ENCODE data around the gene VAT1L. TPM values are rescaled to one million over a fixed set of nuclear protein-coding genes. Genes with fewer than 3 reads are reported as not detected.

VAT1L gene
- total and polyA plus RNA-seq, 2 experiments from 2014 or later, result 3.1 to 5.9 TPM

- Histone ChIP-seq H3K4me2 (no peak overlapping the region), H3K9me2 (replicated peaks; ENCODE audit: insufficient read depth) (no peaks in the 10 kb centered on the region), H3K4me3 (no peak overlapping the region), H3K9me3 (ENCODE audit: low read depth) (no peaks in the 10 kb centered on the region), H2AFZ (no peak overlapping the region), H3K36me3 (replicated peaks; ENCODE audit: insufficient read depth, low read depth) (no peaks in the 10 kb centered on the region), H4K20me1 (ENCODE audit: insufficient read depth, poor library complexity, severe bottlenecking) (no peaks in the 10 kb centered on the region), H3K79me2 (no peaks in the 10 kb centered on the region), H3K4me1 (ENCODE audit: insufficient read depth) (peaks cover 10% of the 10 kb centered on the region), H3K27ac (no peak overlapping the region), H3K27me3 (no peaks in the 10 kb centered on the region)
- TF ChIP-seq EZH2 (IDR thresholded peaks at IDR 0.05; ENCODE audit: borderline replicate concordance), result no peak
- DNase-seq (ENCODE audit: low spot score), result no peak
- 72% methylated on average over 3 of the region's 3 CpGs for WGBS (ENCODE audit: low lambda C conversion rate, missing lambda C conversion rate)
Measured at GRCh38 chr16:77873066-77873465, 84.7 kb downstream of the VAT1L start.

- H3K79me2 ChIP-seq, result no peaks in the 10 kb centered on the region
- H3K4me3 ChIP-seq, result no peak overlapping the region
- WGBS (ENCODE audit: low lambda C conversion rate, missing lambda C conversion rate), result 96% methylated on average over 1 of the region's 1 CpG
- no peak overlapping the region for H3K27ac ChIP-seq
- no peak overlapping the region for H2AFZ ChIP-seq
- H3K9me2 ChIP-seq (replicated peaks; ENCODE audit: insufficient read depth), result no peaks in the 10 kb centered on the region
- no peaks in the 10 kb centered on the region for H3K9me3 ChIP-seq (ENCODE audit: low read depth)
- no peak for DNase-seq (ENCODE audit: low spot score)
- H3K4me1 ChIP-seq (ENCODE audit: insufficient read depth), result peaks cover 10% of the 10 kb centered on the region
- H4K20me1 ChIP-seq (ENCODE audit: insufficient read depth, poor library complexity, severe bottlenecking), result no peaks in the 10 kb centered on the region
- no peak overlapping the region for H3K4me2 ChIP-seq
- TF ChIP-seq, protein P1, sequence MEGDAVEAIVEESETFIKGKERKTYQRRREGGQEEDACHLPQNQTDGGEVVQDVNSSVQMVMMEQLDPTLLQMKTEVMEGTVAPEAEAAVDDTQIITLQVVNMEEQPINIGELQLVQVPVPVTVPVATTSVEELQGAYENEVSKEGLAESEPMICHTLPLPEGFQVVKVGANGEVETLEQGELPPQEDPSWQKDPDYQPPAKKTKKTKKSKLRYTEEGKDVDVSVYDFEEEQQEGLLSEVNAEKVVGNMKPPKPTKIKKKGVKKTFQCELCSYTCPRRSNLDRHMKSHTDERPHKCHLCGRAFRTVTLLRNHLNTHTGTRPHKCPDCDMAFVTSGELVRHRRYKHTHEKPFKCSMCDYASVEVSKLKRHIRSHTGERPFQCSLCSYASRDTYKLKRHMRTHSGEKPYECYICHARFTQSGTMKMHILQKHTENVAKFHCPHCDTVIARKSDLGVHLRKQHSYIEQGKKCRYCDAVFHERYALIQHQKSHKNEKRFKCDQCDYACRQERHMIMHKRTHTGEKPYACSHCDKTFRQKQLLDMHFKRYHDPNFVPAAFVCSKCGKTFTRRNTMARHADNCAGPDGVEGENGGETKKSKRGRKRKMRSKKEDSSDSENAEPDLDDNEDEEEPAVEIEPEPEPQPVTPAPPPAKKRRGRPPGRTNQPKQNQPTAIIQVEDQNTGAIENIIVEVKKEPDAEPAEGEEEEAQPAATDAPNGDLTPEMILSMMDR (IDR thresholded peaks at IDR 0.05; ENCODE audit: poor library complexity), result no peak
- TF ChIP-seq EZH2 (IDR thresholded peaks at IDR 0.05; ENCODE audit: borderline replicate concordance) (no peak), EZH2phosphoT487 (IDR thresholded peaks at IDR 0.05; ENCODE audit: low read depth, severe bottlenecking, unreplicated experiment) (no peak)
- H3K27me3 ChIP-seq, result no peaks in the 10 kb centered on the region
- no peaks in the 10 kb centered on the region for H3K36me3 ChIP-seq (replicated peaks; ENCODE audit: insufficient read depth, low read depth)
Measured at GRCh38 chr16:77874347-77874746, 86.0 kb downstream of the VAT1L start.

- H4K20me1 ChIP-seq (ENCODE audit: insufficient read depth, poor library complexity, severe bottlenecking), result no peaks in the 10 kb centered on the region
- no peak overlapping the region for H2AFZ ChIP-seq
- WGBS (ENCODE audit: low lambda C conversion rate, missing lambda C conversion rate), result 86% methylated on average over 2 of the region's 2 CpGs
- no peak for DNase-seq (ENCODE audit: low spot score)
- no peaks in the 10 kb centered on the region for H3K9me2 ChIP-seq (replicated peaks; ENCODE audit: insufficient read depth)
- no peaks in the 10 kb centered on the region for H3K4me1 ChIP-seq (ENCODE audit: insufficient read depth)
- H3K79me2 ChIP-seq, result no peaks in the 10 kb centered on the region
- no peaks in the 10 kb centered on the region for H3K9me3 ChIP-seq (ENCODE audit: low read depth)
- H3K36me3 ChIP-seq (replicated peaks; ENCODE audit: insufficient read depth, low read depth), result no peaks in the 10 kb centered on the region
- no peaks in the 10 kb centered on the region for H3K27me3 ChIP-seq
- TF ChIP-seq, protein P1 (IDR thresholded peaks at IDR 0.05; ENCODE audit: poor library complexity), result no peak
- TF ChIP-seq EZH2 (IDR thresholded peaks at IDR 0.05; ENCODE audit: borderline replicate concordance), result no peak
- no peak for TF ChIP-seq EZH2phosphoT487 (IDR thresholded peaks at IDR 0.05; ENCODE audit: low read depth, severe bottlenecking, unreplicated experiment)
- no peak overlapping the region for H3K27ac ChIP-seq
- no peak overlapping the region for H3K4me2 ChIP-seq
- no peak overlapping the region for H3K4me3 ChIP-seq
Measured at GRCh38 chr16:77876776-77877175, 88.4 kb downstream of the VAT1L start.

GRCh38 chr16:77877712-77878347, 89.5 kb downstream of the VAT1L start:
- Histone ChIP-seq H3K79me2 (no peaks in the 10 kb centered on the region), H3K9me2 (replicated peaks; ENCODE audit: insufficient read depth) (no peaks in the 10 kb centered on the region), H3K4me3 (no peak overlapping the region), H3K27me3 (no peaks in the 10 kb centered on the region), H2AFZ (no peak overlapping the region), H3K4me2 (no peak overlapping the region), H4K20me1 (ENCODE audit: insufficient read depth, poor library complexity, severe bottlenecking) (no peaks in the 10 kb centered on the region), H3K9me3 (ENCODE audit: low read depth) (no peaks in the 10 kb centered on the region), H3K4me1 (ENCODE audit: insufficient read depth) (no peaks in the 10 kb centered on the region), H3K27ac (no peak overlapping the region), H3K36me3 (replicated peaks; ENCODE audit: insufficient read depth, low read depth) (no peaks in the 10 kb centered on the region)
- TF ChIP-seq, protein P1 (IDR thresholded peaks at IDR 0.05; ENCODE audit: poor library complexity), result no peak
- no peak for TF ChIP-seq EZH2phosphoT487 (IDR thresholded peaks at IDR 0.05; ENCODE audit: low read depth, severe bottlenecking, unreplicated experiment)
- no peak for DNase-seq (ENCODE audit: low spot score)
- 80% methylated on average over 7 of the region's 7 CpGs for WGBS (ENCODE audit: low lambda C conversion rate, missing lambda C conversion rate)
